ENCODE measurements around the gene PUS7.

PUS7 gene

GRCh38 chr7:105493196-105493922 is 28.7 kb downstream of the PUS7 start:
- H4K20me1 ChIP-seq (ENCODE audit: insufficient read depth, low read length), result no peaks in the 10 kb centered on the region
- TF ChIP-seq CTCF (IDR thresholded peaks at IDR 0.05; ENCODE audit: low read length) (no peak), EZH2 (IDR thresholded peaks at IDR 0.05; ENCODE audit: borderline replicate concordance, low read length) (no peak)
- no peaks in the 10 kb centered on the region for H3K9me3 ChIP-seq (ENCODE audit: low read length)
- H3K4me1 ChIP-seq (ENCODE audit: insufficient read depth, low read length, severe bottlenecking), result no peaks in the 10 kb centered on the region
- H3K36me3 ChIP-seq (ENCODE audit: insufficient read depth, low read length), result peaks cover 6% of the 10 kb centered on the region; the same call in 1 of the 2 replicates
- H3K9me2 ChIP-seq (ENCODE audit: low read depth, low read length), result no peaks in the 10 kb centered on the region
- no peak overlapping the region for H3K9ac ChIP-seq (ENCODE audit: low read length)
- no peak overlapping the region for H3K4me3 ChIP-seq (ENCODE audit: low read depth, low read length, poor library complexity, severe bottlenecking)
- H3F3A ChIP-seq (ENCODE audit: insufficient read depth, low read length), result no peaks in the 10 kb centered on the region; the same call in 1 of the 2 replicates
- H3K79me2 ChIP-seq (ENCODE audit: insufficient read depth, low read length), result no peaks in the 10 kb centered on the region
- H2AFZ ChIP-seq (ENCODE audit: low read length), result no peak overlapping the region
- H3K4me2 ChIP-seq (ENCODE audit: low read length), result no peak overlapping the region
- H3K27me3 ChIP-seq (ENCODE audit: insufficient read depth, low read length), result no peaks in the 10 kb centered on the region
- H3K27ac ChIP-seq (ENCODE audit: low read depth, low read length, poor library complexity, severe bottlenecking), result no peak overlapping the region

GRCh38 chr7:105489409-105489808 is 32.7 kb downstream of the PUS7 start:
- Histone ChIP-seq H3K27ac (ENCODE audit: low read depth, low read length, poor library complexity, severe bottlenecking) (no peak overlapping the region), H4K20me1 (ENCODE audit: insufficient read depth, low read length) (no peaks in the 10 kb centered on the region), H3K79me2 (ENCODE audit: insufficient read depth, low read length) (no peaks in the 10 kb centered on the region), H3F3A (ENCODE audit: insufficient read depth, low read length) (no peaks in the 10 kb centered on the region; the same call in 1 of the 2 replicates), H3K9ac (ENCODE audit: low read length) (no peak overlapping the region), H2AFZ (ENCODE audit: low read length) (no peak overlapping the region), H3K4me1 (ENCODE audit: insufficient read depth, low read length, severe bottlenecking) (no peaks in the 10 kb centered on the region), H3K36me3 (ENCODE audit: insufficient read depth, low read length) (peaks cover 34% of the 10 kb centered on the region), H3K27me3 (ENCODE audit: insufficient read depth, low read length) (no peaks in the 10 kb centered on the region), H3K9me2 (ENCODE audit: low read depth, low read length) (no peaks in the 10 kb centered on the region), H3K9me3 (ENCODE audit: low read length) (no peaks in the 10 kb centered on the region), H3K4me2 (ENCODE audit: low read length) (no peak overlapping the region), H3K4me3 (ENCODE audit: low read depth, low read length, poor library complexity, severe bottlenecking) (no peak overlapping the region)
- TF ChIP-seq CTCF (IDR thresholded peaks at IDR 0.05; ENCODE audit: low read length), result no peak

GRCh38 chr7:105487579-105488571 is 34.2 kb downstream of the PUS7 start:
- H3F3A ChIP-seq (ENCODE audit: insufficient read depth, low read length), result no peaks in the 10 kb centered on the region; the same call in 1 of the 2 replicates
- H3K79me2 ChIP-seq (ENCODE audit: insufficient read depth, low read length), result no peaks in the 10 kb centered on the region
- TF ChIP-seq EZH2 (IDR thresholded peaks at IDR 0.05; ENCODE audit: borderline replicate concordance, low read length) (no peak), CTCF (IDR thresholded peaks at IDR 0.05; ENCODE audit: low read length) (peak; percentile 78)
- no peaks in the 10 kb centered on the region for H3K9me3 ChIP-seq (ENCODE audit: low read length)
- no peak overlapping the region; the same call in 1 of the 2 replicates for H3K9ac ChIP-seq (ENCODE audit: low read length)
- H2AFZ ChIP-seq (ENCODE audit: low read length), result no peak overlapping the region
- H3K27me3 ChIP-seq (ENCODE audit: insufficient read depth, low read length), result no peaks in the 10 kb centered on the region
- H3K9me2 ChIP-seq (ENCODE audit: low read depth, low read length), result no peaks in the 10 kb centered on the region
- no peak overlapping the region for H3K4me3 ChIP-seq (ENCODE audit: low read depth, low read length, poor library complexity, severe bottlenecking)
- H4K20me1 ChIP-seq (ENCODE audit: insufficient read depth, low read length), result no peaks in the 10 kb centered on the region
- H3K27ac ChIP-seq (ENCODE audit: low read depth, low read length, poor library complexity, severe bottlenecking), result no peak overlapping the region
- no peaks in the 10 kb centered on the region for H3K4me1 ChIP-seq (ENCODE audit: insufficient read depth, low read length, severe bottlenecking)
- no peak overlapping the region for H3K4me2 ChIP-seq (ENCODE audit: low read length)
- H3K36me3 ChIP-seq (ENCODE audit: insufficient read depth, low read length), result peaks cover 34% of the 10 kb centered on the region
